Heart left ventricle (tissue), 13 donors: ENCODE measurements around the gene ZACN.

Experiments
- POLR2A ChIP-seq, 2 donors: fragments of 450-650 bp; IDR thresholded peaks; one replicate each; pipeline ENCODE4 v1.6.1; 2017; ENCODE audit warnings: antibody characterized with exemption in 2 of 2, mild to moderate bottlenecking in 2 of 2, moderate library complexity in 2 of 2
- TF ChIP-seq, protein P1 (sequence below), 12 donors: fragments of 200-600 bp; sonication (generic) in 4 of 12; IDR thresholded peaks; one replicate each; pipeline versions ENCODE4 v1.5.0 to v1.8.0; 2018 to 2022; ENCODE audit warnings: antibody characterized with exemption in 12 of 12, mild to moderate bottlenecking in 5 of 12
- donor health status: ischemic (EF 13 %, LVEDD 7.1; RV severe dilation, severe dysfunction).
- donor health status: DM: no; HTN: yes; CAD: no.
- donor health status: DM: no; HTN: no; CAD: no.
- donor health status: ischemic (EF 25% LVEDD 6.9; RV normal size, moderate dysfunction).
- donor health status: ischemic (EF 25% LVEDD 5.7; RV mildly dilated, moderate dysfunction).
- donor health status: ischemic (EF 35%, LVEDD 5.7; RV mildly dilated, moderate dysfunction).
- donor health status: nonischemic (EF 11% LVEDD 7.7; RV severe dilation, severe dysfunction).
- donor health status: DM: yes; HTN: yes; CAD: no.
- donor health status: PGD.
- donor health status: ischemic (EF 29% LVEDD 5.4; RV normal size, mild dysfunction).
- donor health status: nonischemic (EF 23%, LVEDD 6.1; RV moderate dilation, normal function).

DNA sequence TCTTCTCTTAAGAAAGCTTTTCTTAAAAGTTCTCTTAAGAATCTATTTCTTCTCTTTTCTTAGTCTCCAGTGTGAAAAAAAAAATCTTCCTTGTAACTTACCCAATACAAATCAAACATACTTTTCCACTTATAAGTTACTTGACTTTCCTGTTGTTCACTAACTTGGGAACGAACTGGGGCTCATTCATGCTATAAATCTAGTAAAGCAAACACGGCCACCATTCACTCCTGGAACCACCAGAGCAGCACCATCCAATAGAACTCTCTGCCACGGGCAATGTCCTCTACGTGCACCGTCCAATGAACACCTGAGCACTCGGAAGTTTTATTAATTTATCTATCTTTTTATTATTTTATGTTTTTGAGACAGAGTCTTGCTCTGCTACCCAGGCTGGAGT lies 27.4 kb upstream of the ZACN start:
- TF ChIP-seq, protein P1, sequence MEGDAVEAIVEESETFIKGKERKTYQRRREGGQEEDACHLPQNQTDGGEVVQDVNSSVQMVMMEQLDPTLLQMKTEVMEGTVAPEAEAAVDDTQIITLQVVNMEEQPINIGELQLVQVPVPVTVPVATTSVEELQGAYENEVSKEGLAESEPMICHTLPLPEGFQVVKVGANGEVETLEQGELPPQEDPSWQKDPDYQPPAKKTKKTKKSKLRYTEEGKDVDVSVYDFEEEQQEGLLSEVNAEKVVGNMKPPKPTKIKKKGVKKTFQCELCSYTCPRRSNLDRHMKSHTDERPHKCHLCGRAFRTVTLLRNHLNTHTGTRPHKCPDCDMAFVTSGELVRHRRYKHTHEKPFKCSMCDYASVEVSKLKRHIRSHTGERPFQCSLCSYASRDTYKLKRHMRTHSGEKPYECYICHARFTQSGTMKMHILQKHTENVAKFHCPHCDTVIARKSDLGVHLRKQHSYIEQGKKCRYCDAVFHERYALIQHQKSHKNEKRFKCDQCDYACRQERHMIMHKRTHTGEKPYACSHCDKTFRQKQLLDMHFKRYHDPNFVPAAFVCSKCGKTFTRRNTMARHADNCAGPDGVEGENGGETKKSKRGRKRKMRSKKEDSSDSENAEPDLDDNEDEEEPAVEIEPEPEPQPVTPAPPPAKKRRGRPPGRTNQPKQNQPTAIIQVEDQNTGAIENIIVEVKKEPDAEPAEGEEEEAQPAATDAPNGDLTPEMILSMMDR (IDR thresholded peaks at IDR 0.05), result no peak
- no peak for TF ChIP-seq POLR2A (IDR thresholded peaks at IDR 0.05)
